Measurements from ENCODE around the gene SNAP25. TPM values are rescaled to one million over a fixed set of nuclear protein-coding genes. Genes with fewer than 3 reads are reported as not detected.

The SNAP25 gene
- total RNA-seq, 1 donor from 2014 or later = 1.9 TPM

DNA sequence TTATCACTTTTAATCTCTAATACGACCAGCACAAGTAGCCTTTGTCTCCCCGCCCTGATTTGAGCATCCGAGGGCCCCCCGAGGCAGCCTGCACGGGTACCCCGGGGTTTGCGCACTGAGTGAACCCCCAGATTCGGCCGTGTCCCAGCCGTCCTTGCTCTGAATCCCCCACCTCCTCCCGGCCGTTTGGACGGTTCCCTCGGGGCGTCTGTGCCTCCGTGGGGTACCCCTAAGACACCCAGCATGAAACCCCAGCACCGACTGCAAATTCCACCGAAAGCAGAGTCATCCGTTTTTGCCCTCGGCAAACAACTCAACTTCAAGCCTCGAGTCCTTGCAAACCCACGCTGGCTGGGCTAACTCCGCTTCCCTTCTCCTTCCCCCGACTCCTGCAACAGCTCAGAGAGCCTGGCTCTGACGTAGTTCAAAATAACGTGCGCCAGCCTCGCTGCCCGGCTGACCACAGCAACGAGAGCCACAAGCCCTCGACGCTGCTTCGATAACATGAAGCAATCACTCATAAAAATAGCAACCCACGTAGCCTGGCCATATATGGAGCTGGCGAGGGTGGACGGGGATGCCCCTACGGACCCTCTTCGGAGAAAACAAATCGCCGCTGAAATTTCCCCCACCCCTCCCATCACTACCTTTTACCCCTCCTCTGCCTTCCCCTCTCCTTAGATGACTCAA is 764 bp upstream of the SNAP25 start:
- Histone ChIP-seq H3K27ac (peak overlapping the region; percentile 30), H3K27me3 (peaks cover 31% of the 10 kb centered on the region), H3K9me3 (no peaks in the 10 kb centered on the region), H3K4me3 (peak overlapping the region; percentile 19), H3K36me3 (no peaks in the 10 kb centered on the region), H3K4me1 (peaks cover 4% of the 10 kb centered on the region)
- intact Hi-C loops (cut with DNase I) = no loop called here
- DNase-seq (no peak), ATAC-seq (no peak)
- TF ChIP-seq, protein P1, sequence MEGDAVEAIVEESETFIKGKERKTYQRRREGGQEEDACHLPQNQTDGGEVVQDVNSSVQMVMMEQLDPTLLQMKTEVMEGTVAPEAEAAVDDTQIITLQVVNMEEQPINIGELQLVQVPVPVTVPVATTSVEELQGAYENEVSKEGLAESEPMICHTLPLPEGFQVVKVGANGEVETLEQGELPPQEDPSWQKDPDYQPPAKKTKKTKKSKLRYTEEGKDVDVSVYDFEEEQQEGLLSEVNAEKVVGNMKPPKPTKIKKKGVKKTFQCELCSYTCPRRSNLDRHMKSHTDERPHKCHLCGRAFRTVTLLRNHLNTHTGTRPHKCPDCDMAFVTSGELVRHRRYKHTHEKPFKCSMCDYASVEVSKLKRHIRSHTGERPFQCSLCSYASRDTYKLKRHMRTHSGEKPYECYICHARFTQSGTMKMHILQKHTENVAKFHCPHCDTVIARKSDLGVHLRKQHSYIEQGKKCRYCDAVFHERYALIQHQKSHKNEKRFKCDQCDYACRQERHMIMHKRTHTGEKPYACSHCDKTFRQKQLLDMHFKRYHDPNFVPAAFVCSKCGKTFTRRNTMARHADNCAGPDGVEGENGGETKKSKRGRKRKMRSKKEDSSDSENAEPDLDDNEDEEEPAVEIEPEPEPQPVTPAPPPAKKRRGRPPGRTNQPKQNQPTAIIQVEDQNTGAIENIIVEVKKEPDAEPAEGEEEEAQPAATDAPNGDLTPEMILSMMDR (IDR thresholded peaks at IDR 0.05) = no peak

DNA sequence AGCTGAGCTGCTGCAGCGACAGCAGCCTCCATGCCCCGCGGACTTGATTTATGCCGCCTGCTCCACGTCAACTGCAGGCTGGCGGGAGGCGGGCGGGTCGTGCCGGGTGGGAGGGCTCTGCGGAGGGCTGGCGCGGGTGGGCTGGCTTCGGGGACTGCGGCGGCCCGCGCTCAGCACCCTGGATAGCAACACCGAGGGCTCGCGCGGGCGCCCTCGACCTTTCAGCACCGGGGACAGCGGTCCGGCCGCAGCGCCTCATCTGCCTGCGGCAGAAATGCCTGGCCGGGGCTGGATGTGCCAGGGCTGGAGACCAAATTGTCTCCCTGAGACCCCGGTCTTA is 792 bp downstream of the SNAP25 start:
- no peak overlapping the region for H3K27ac ChIP-seq
- intact Hi-C loops (cut with DNase I) = no loop called here

DNA sequence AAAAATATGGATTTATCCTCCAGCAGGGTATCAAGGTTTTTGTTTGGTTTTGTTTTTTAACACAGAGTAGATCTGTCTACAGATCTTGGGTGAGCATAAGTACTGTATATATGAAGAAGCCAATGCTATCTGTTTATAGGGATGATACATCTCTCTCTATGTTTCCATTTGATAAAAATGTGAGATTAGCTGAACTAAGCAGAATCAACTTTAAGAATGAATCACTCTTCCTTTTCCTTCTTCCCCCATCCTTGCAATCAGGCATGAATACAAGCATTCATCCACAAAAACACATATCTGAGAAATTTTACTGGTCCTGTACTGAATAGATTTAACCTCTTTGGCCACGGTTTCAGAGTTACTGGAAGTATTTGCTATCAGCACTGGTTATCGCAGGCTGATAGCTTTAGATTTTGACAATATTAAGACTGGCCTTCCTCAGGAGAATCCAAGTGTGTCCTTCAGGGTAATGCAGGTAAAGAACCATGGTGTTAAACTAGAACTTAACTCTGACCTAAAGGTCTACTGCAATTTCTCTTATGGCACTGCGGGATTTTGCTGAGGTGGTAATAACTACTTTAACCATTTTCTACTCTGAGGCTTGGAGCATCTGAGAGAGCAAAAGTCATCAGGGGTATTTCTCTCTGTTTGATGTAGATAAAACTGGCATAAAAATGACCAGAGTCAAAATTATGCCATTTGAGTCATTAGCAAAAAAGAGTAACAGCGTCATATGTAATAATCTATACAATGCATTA is 1.5 kb downstream of the SNAP25 start:
- H3K9me3 ChIP-seq = no peaks in the 10 kb centered on the region
- no peak for DNase-seq
- ATAC-seq = no peak
- H3K27ac ChIP-seq = no peak overlapping the region
- H3K4me3 ChIP-seq = no peak overlapping the region
- H3K27me3 ChIP-seq = peaks cover 31% of the 10 kb centered on the region
- TF ChIP-seq, protein P1 (IDR thresholded peaks at IDR 0.05) = no peak
- H3K4me1 ChIP-seq = peaks cover 4% of the 10 kb centered on the region
- intact Hi-C loops (cut with DNase I) = no loop called here
- H3K36me3 ChIP-seq = no peaks in the 10 kb centered on the region

More for the DNA sequence above, 792 bp downstream of the SNAP25 start:
- H3K27me3 ChIP-seq = peaks cover 31% of the 10 kb centered on the region
- ATAC-seq (peak; percentile 96), DNase-seq (peak; percentile 84)
- no peaks in the 10 kb centered on the region for H3K36me3 ChIP-seq
- H3K4me1 ChIP-seq = peaks cover 4% of the 10 kb centered on the region
- TF ChIP-seq, protein P1 (IDR thresholded peaks at IDR 0.05) = no peak
- no peaks in the 10 kb centered on the region for H3K9me3 ChIP-seq
- peak overlapping the region; percentile 44 for H3K4me3 ChIP-seq

GRCh38 chr20:10221021-10221420 is 2.4 kb downstream of the SNAP25 start:
- DNase-seq (no peak), ATAC-seq (no peak)
- H3K4me3 ChIP-seq = no peak overlapping the region
- no peaks in the 10 kb centered on the region for H3K9me3 ChIP-seq
- H3K27me3 ChIP-seq = peaks cover 27% of the 10 kb centered on the region
- H3K36me3 ChIP-seq = no peaks in the 10 kb centered on the region
- intact Hi-C loops (cut with DNase I) = no loop called here
- TF ChIP-seq, protein P1 (IDR thresholded peaks at IDR 0.05) = no peak
- peaks cover 4% of the 10 kb centered on the region for H3K4me1 ChIP-seq
- H3K27ac ChIP-seq = no peak overlapping the region

GRCh38 chr20:10225439-10226060 is 6.9 kb downstream of the SNAP25 start:
- H3K36me3 ChIP-seq = no peaks in the 10 kb centered on the region
- H3K27ac ChIP-seq = no peak overlapping the region
- H3K27me3 ChIP-seq = peaks cover 1% of the 10 kb centered on the region
- no peak overlapping the region for H3K4me3 ChIP-seq
- H3K4me1 ChIP-seq = no peaks in the 10 kb centered on the region
- DNase-seq = no peak
- no peaks in the 10 kb centered on the region for H3K9me3 ChIP-seq
- no peak for ATAC-seq
- TF ChIP-seq, protein P1 (IDR thresholded peaks at IDR 0.05) = no peak
- intact Hi-C loops (cut with DNase I) = no loop called here
